ENCODE data around the gene CHD5. TPM values are rescaled to one million over a fixed set of nuclear protein-coding genes. Genes with fewer than 3 reads are reported as not detected.

CHD5 gene
- total RNA-seq, 1 experiment from 2014 or later, result 2.4 TPM

DNA sequence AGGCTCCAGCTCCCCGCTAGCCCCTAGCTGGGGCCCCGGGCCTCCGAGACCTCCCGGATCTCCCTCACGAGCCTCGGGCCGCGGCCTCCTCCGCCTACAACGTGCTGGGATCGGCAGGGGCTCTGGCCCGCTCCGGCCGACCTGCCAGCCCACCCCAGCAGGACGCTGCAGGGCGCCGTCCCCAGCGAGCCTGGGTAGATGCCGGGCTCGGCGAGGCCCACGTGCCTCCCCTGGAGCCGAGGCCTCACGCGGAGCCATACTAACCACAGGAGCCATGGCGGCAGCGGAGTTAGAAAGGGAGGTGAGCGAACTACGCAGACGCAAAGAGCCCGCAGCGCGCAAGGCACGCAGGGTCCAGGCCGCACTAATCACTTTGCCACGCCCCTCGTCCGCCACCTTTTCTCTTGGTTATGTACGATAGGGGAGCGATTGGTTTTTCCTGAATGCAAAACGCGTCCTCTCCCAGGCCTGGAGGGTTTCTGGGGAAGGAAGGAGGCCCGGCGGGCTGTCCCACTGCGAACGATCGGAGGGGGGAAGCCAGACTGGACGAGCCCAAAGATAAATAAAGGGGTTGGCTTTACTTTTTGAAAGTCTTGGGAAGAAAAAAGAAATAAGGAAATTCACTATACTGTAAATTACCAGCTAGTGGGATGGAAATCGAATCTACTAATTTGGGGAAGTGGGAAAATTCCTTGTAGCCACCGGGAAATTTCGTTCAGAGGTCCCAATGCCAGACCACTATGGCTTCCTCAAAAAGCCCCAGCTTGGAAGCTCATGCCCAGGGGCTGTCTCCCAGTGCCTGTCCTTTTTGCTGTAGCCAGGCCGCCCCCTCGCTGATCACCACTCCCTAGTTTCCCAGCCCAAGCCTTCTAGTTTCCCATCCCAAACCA, 19.4 kb upstream of the CHD5 start, which contains the start of gene RPL22 (continued):
- TF ChIP-seq, protein P1, sequence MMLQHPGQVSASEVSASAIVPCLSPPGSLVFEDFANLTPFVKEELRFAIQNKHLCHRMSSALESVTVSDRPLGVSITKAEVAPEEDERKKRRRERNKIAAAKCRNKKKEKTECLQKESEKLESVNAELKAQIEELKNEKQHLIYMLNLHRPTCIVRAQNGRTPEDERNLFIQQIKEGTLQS (CRISPR knock-in tag; conservative IDR thresholded peaks at IDR 0.05), result no peak
- TF ChIP-seq PREB (CRISPR knock-in tag; IDR thresholded peaks at IDR 0.05; ENCODE audit: borderline replicate concordance), result no peak
- peak; percentile 99 for TF ChIP-seq KAT7 (CRISPR knock-in tag; IDR thresholded peaks at IDR 0.05; ENCODE audit: borderline replicate concordance)
- peak; percentile 100 for TF ChIP-seq SP1 (CRISPR knock-in tag; conservative IDR thresholded peaks at IDR 0.05)
- TF ChIP-seq ZNF396 (CRISPR knock-in tag; IDR thresholded peaks at IDR 0.05; ENCODE audit: borderline replicate concordance), result no peak
- TF ChIP-seq ZSCAN18 (CRISPR knock-in tag; IDR thresholded peaks at IDR 0.05), result no peak
- peak; percentile 78; the same call in 1 of the 2 replicates for TF ChIP-seq CBFB (CRISPR knock-in tag; IDR thresholded peaks at IDR 0.05; ENCODE audit: low read depth)
- no peak for TF ChIP-seq NFATC4 (CRISPR knock-in tag; IDR thresholded peaks at IDR 0.05)
- TF ChIP-seq PRRX2 (CRISPR knock-in tag; IDR thresholded peaks at IDR 0.05), result no peak
- TF ChIP-seq ZNF423 (CRISPR knock-in tag; IDR thresholded peaks at IDR 0.05), result no peak
- TF ChIP-seq, protein P2, sequence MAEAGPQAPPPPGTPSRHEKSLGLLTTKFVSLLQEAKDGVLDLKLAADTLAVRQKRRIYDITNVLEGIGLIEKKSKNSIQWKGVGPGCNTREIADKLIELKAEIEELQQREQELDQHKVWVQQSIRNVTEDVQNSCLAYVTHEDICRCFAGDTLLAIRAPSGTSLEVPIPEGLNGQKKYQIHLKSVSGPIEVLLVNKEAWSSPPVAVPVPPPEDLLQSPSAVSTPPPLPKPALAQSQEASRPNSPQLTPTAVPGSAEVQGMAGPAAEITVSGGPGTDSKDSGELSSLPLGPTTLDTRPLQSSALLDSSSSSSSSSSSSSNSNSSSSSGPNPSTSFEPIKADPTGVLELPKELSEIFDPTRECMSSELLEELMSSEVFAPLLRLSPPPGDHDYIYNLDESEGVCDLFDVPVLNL (CRISPR knock-in tag; IDR thresholded peaks at IDR 0.05; ENCODE audit: borderline replicate concordance, low read depth), result no peak
- TF ChIP-seq, protein P3, sequence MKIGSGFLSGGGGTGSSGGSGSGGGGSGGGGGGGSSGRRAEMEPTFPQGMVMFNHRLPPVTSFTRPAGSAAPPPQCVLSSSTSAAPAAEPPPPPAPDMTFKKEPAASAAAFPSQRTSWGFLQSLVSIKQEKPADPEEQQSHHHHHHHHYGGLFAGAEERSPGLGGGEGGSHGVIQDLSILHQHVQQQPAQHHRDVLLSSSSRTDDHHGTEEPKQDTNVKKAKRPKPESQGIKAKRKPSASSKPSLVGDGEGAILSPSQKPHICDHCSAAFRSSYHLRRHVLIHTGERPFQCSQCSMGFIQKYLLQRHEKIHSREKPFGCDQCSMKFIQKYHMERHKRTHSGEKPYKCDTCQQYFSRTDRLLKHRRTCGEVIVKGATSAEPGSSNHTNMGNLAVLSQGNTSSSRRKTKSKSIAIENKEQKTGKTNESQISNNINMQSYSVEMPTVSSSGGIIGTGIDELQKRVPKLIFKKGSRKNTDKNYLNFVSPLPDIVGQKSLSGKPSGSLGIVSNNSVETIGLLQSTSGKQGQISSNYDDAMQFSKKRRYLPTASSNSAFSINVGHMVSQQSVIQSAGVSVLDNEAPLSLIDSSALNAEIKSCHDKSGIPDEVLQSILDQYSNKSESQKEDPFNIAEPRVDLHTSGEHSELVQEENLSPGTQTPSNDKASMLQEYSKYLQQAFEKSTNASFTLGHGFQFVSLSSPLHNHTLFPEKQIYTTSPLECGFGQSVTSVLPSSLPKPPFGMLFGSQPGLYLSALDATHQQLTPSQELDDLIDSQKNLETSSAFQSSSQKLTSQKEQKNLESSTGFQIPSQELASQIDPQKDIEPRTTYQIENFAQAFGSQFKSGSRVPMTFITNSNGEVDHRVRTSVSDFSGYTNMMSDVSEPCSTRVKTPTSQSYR (CRISPR knock-in tag; IDR thresholded peaks at IDR 0.05), result peak; percentile 54; the same call in 1 of the 2 replicates
- TF ChIP-seq TCF7 (CRISPR knock-in tag; IDR thresholded peaks at IDR 0.05; ENCODE audit: low read depth), result no peak
- peak; percentile 81; the same call in 1 of the 2 replicates for TF ChIP-seq RELA (CRISPR knock-in tag; IDR thresholded peaks at IDR 0.05; ENCODE audit: borderline replicate concordance)
- TF ChIP-seq E2F5 (CRISPR knock-in tag; IDR thresholded peaks at IDR 0.05), result peak; percentile 47; the same call in 1 of the 2 replicates
- peak; percentile 84; the same call in 1 of the 2 replicates for TF ChIP-seq NFE2L1 (CRISPR knock-in tag; IDR thresholded peaks at IDR 0.05)
- no peak for TF ChIP-seq ELF4 (CRISPR knock-in tag; IDR thresholded peaks at IDR 0.05; ENCODE audit: low read depth)
- TF ChIP-seq HMGXB4 (CRISPR knock-in tag; IDR thresholded peaks at IDR 0.05), result peak; percentile 88
- TF ChIP-seq, protein P4, sequence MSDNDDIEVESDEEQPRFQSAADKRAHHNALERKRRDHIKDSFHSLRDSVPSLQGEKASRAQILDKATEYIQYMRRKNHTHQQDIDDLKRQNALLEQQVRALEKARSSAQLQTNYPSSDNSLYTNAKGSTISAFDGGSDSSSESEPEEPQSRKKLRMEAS (CRISPR knock-in tag; IDR thresholded peaks at IDR 0.05), result peak; percentile 97
- no peak for TF ChIP-seq ZNF121 (CRISPR knock-in tag; IDR thresholded peaks at IDR 0.05)
- TF ChIP-seq TEAD1 (CRISPR knock-in tag; IDR thresholded peaks at IDR 0.05), result peak; percentile 92
- no peak for TF ChIP-seq AR (CRISPR knock-in tag; IDR thresholded peaks at IDR 0.05)
- TF ChIP-seq FOXP1 (CRISPR knock-in tag; IDR thresholded peaks at IDR 0.05; ENCODE audit: borderline replicate concordance), result peak; percentile 85
- TF ChIP-seq NFYB (CRISPR knock-in tag; conservative IDR thresholded peaks at IDR 0.05; ENCODE audit: low read depth), result no peak
